HG03095 (cell line): ENCODE results near the gene UCN3.

ENCODE experiments used
- ATAC-seq: cut with Tn5 transposase; IDR thresholded peaks from one replicate; pipeline ENCODE4 v1.9.1; 2021; ENCODE audit warnings: moderate library complexity; ENCODE audit not compliant: unreplicated experiment

Gene UCN3

GRCh38 chr10:5364890-5365338 is at the start of gene UCN3:
Gene UCN3 (plus strand): TSS chr10:5364966. CDS start chr10:5373721, 8,755 bp downstream.
- ATAC-seq: no peak

GRCh38 chr10:5317547-5318107 is 47.1 kb upstream of the UCN3 start:
- ATAC-seq: no peak

- no peak for ATAC-seq
Measured at GRCh38 chr10:5318148-5318547, 46.6 kb upstream of the UCN3 start.

- no peak for ATAC-seq
Measured at GRCh38 chr10:5319863-5320262, 44.9 kb upstream of the UCN3 start.

- ATAC-seq: no peak
Measured at GRCh38 chr10:5321273-5321672, 43.5 kb upstream of the UCN3 start.

GRCh38 chr10:5323446-5323845 is 41.3 kb upstream of the UCN3 start:
- no peak for ATAC-seq

GRCh38 chr10:5325076-5325475 is 39.7 kb upstream of the UCN3 start:
- ATAC-seq: no peak

- no peak for ATAC-seq
Measured at GRCh38 chr10:5334196-5334880, 30.4 kb upstream of the UCN3 start.

GRCh38 chr10:5338010-5338409 is 26.8 kb upstream of the UCN3 start:
- no peak for ATAC-seq

GRCh38 chr10:5343092-5343491 is 21.7 kb upstream of the UCN3 start:
- ATAC-seq: no peak

- no peak for ATAC-seq
Measured at GRCh38 chr10:5343561-5343960, 21.2 kb upstream of the UCN3 start.

- ATAC-seq: no peak
Measured at GRCh38 chr10:5343979-5344378, 20.8 kb upstream of the UCN3 start.

- no peak for ATAC-seq
Measured at GRCh38 chr10:5344746-5345145, 20.0 kb upstream of the UCN3 start.

- ATAC-seq: no peak
Measured at GRCh38 chr10:5346881-5347280, 17.9 kb upstream of the UCN3 start.

GRCh38 chr10:5349362-5349761 is 15.4 kb upstream of the UCN3 start:
- ATAC-seq: no peak

- no peak for ATAC-seq
Measured at GRCh38 chr10:5354068-5354467, 10.7 kb upstream of the UCN3 start.

GRCh38 chr10:5355594-5356301 is 9.0 kb upstream of the UCN3 start:
- ATAC-seq: no peak

- ATAC-seq: no peak
Measured at GRCh38 chr10:5356302-5356763, 8.4 kb upstream of the UCN3 start.

- no peak for ATAC-seq
Measured at GRCh38 chr10:5360318-5360915, 4.3 kb upstream of the UCN3 start.

- no peak for ATAC-seq
Measured at GRCh38 chr10:5361966-5362365, 2.8 kb upstream of the UCN3 start.

- ATAC-seq: no peak
Measured at GRCh38 chr10:5362873-5363272, 1.9 kb upstream of the UCN3 start.

- no peak for ATAC-seq
Measured at GRCh38 chr10:5364374-5364773, 392 bp upstream of the UCN3 start.
